Skeletal muscle tissue (tissue), 4 donors: ENCODE results near the gene MGAT1. TPM values are rescaled to one million over a fixed set of nuclear protein-coding genes. Genes with fewer than 3 reads are reported as not detected.
"Not testable (repeated sequence)": the region's sequence is repeated elsewhere in the genome, so short reads cannot be mapped to it uniquely, and the experiment has no call there.

Source experiments
- H3K27ac ChIP-seq: one replicate; pipeline ENCODE4 v1.7.0; 2013; ENCODE audit warnings: mild to moderate bottlenecking, low read depth, low read length, inconsistent platforms
- H3K27me3 ChIP-seq, 3 donors: one replicate each; pipeline ENCODE4 v1.7.0; 2013; ENCODE audit warnings: low read length in 3 of 3; ENCODE audit not compliant: control insufficient read depth in 3 of 3, insufficient read depth in 3 of 3
- H3K36me3 ChIP-seq, 3 donors: one replicate each; pipeline ENCODE4 v1.7.0; 2013; ENCODE audit warnings: low read length in 3 of 3; ENCODE audit not compliant: control insufficient read depth in 3 of 3, insufficient read depth in 3 of 3
- H3K4me1 ChIP-seq, 3 donors: one replicate each; pipeline ENCODE4 v1.7.0; 2013; ENCODE audit warnings: low read length in 3 of 3, mild to moderate bottlenecking in 3 of 3; ENCODE audit not compliant: control insufficient read depth in 3 of 3, insufficient read depth in 3 of 3
- H3K4me3 ChIP-seq, 3 donors: one replicate each; pipeline ENCODE4 v1.7.0; 2013; ENCODE audit warnings: low read length in 3 of 3
- H3K9ac ChIP-seq, 3 donors: one replicate each; pipeline ENCODE4 v1.7.0; 2013; ENCODE audit warnings: low read length in 3 of 3, mild to moderate bottlenecking in 3 of 3, moderate library complexity in 2 of 3, low read depth in 1 of 3
- H3K9me3 ChIP-seq, 3 donors: one replicate each; pipeline ENCODE4 v1.7.0; 2013; ENCODE audit warnings: low read length in 3 of 3; ENCODE audit not compliant: control insufficient read depth in 3 of 3
- total RNA-seq: library from RNA; depleted of rRNA; stranded (reverse); fragments of >200 nt; gene quantifications from one replicate; pipeline ENCODE4 v1.2.3, GENCODE V29; 2014
- donor health status: Osteomylitis.

Gene MGAT1
- total RNA-seq, 1 donor from 2014 or later: 38.1 TPM

- Histone ChIP-seq H3K27ac (no peak overlapping the region), H3K36me3 (no peaks in the 10 kb centered on the region), H3K4me3 (no peak overlapping the region), H3K9ac (no peak overlapping the region), H3K27me3 (no peaks in the 10 kb centered on the region), H3K9me3 (no peaks in the 10 kb centered on the region), H3K4me1 (peaks cover under 1 to 2% (median 2%) of the 10 kb centered on the region in 3 donors)
These were observed 22.5 kb downstream of the MGAT1 start for GRCh38 chr5:180779985-180780610.

DNA sequence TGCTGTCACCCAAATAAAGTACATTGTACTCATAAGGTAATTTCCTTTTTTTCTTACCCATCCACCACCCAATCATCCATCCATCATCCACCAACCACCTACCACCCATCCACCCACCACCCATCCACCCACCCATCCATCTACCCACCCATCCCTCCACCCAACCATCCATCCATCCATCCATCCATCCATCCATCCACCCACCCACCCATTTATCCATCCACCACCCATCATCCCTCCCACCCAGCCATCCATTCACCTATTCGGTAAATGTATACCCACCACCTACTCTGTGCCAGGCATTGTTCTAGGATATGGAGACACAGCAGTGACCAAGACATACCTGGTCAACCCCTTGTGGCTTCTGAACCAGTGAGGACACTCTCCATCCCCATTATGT, 25.1 kb downstream of the MGAT1 start:
- Histone ChIP-seq H3K9ac (no peak overlapping the region), H3K9me3 (no peaks in the 10 kb centered on the region), H3K27ac (no peak overlapping the region), H3K4me1 (no peaks in the 10 kb centered on the region), H3K36me3 (no peaks in the 10 kb centered on the region), H3K4me3 (no peak overlapping the region), H3K27me3 (no peaks in the 10 kb centered on the region)

- H3K27ac ChIP-seq: no peak overlapping the region
These were observed 26.2 kb downstream of the MGAT1 start for GRCh38 chr5:180776376-180776775.

GRCh38 chr5:180775624-180776023, 27.0 kb downstream of the MGAT1 start:
- no peak overlapping the region for H3K4me3 ChIP-seq
- H3K9ac ChIP-seq: no peak overlapping the region
- H3K27me3 ChIP-seq: no peaks in the 10 kb centered on the region
- H3K9me3 ChIP-seq: no peaks in the 10 kb centered on the region
- no peak overlapping the region for H3K27ac ChIP-seq
- no peaks in the 10 kb centered on the region for H3K36me3 ChIP-seq
- no peaks in the 10 kb centered on the region for H3K4me1 ChIP-seq

More at GRCh38 chr5:180776376-180776775, 26.2 kb downstream of the MGAT1 start:
- Histone ChIP-seq H3K9ac (no peak overlapping the region), H3K4me3 (no peak overlapping the region), H3K27me3 (no peaks in the 10 kb centered on the region), H3K9me3 (no peaks in the 10 kb centered on the region), H3K4me1 (no peaks in the 10 kb centered on the region), H3K36me3 (no peaks in the 10 kb centered on the region)

DNA sequence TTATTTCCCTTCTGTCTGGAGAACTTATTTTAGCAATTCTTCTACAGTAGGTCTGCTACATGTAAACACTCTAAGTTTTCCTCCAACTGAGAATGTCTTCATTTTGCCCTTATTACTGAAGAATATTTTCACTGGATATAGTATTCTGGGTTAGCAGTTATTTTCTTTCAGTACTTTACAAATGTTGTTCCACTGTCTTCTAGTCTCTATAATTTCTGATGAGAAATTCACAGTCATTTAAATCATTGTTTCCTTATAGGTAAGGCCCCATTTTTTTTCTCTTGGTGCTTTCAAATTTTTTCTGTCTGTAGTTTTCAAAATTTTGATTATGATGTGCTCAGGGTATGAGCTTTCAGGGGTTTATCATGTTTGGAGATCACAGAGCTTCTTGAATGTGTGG, 30.8 kb downstream of the MGAT1 start:
- Histone ChIP-seq H3K4me3 (no peak overlapping the region), H3K4me1 (no peaks in the 10 kb centered on the region), H3K27ac (no peak overlapping the region), H3K9me3 (peaks cover 0 to 6% (median 0%) of the 10 kb centered on the region in 3 donors), H3K9ac (no peak overlapping the region), H3K27me3 (no peaks in the 10 kb centered on the region), H3K36me3 (no peaks in the 10 kb centered on the region)

DNA sequence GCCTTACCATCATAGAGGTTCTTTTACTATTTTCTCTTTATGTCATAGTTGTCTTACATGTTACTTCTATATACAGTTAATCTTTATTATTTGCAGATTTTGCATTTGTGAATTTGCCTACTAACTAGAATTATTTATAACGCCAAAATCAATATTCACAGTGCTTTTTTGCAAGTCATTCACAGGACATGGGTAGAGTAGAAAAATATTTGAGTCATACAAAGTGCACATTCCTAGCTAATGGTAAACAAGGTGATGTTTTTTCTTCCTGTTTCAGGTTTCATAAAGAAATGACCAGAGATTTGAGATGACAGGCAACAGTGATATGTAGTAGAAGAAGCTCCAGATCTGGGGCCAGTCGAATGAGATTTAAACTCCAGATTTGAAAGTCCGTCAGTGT, 32.8 kb downstream of the MGAT1 start:
- no peak overlapping the region for H3K4me3 ChIP-seq
- no peaks in the 10 kb centered on the region for H3K27me3 ChIP-seq
- no peak overlapping the region for H3K9ac ChIP-seq
- no peaks in the 10 kb centered on the region for H3K36me3 ChIP-seq
- H3K9me3 ChIP-seq: peaks cover 0 to 6% (median 0%) of the 10 kb centered on the region in 3 donors
- H3K4me1 ChIP-seq: no peaks in the 10 kb centered on the region
- no peak overlapping the region for H3K27ac ChIP-seq

- Histone ChIP-seq H3K4me1 (no peaks in the 10 kb centered on the region), H3K9ac (no peak overlapping the region), H3K27me3 (no peaks in the 10 kb centered on the region), H3K4me3 (no peak overlapping the region), H3K27ac (no peak overlapping the region), H3K36me3 (no peaks in the 10 kb centered on the region), H3K9me3 (peaks cover 0 to 8% (median 8%) of the 10 kb centered on the region in 3 donors)
These were observed 47.0 kb downstream of the MGAT1 start for GRCh38 chr5:180755601-180756000.

- Histone ChIP-seq H3K27me3 (peaks cover 5 to 24% (median 18%) of the 10 kb centered on the region in 3 donors), H3K4me3 (no peak overlapping the region), H3K9me3 (no peaks in the 10 kb centered on the region), H3K4me1 (no peaks in the 10 kb centered on the region), H3K36me3 (no peaks in the 10 kb centered on the region), H3K9ac (no peak overlapping the region), H3K27ac (no peak overlapping the region)
These were observed 58.4 kb downstream of the MGAT1 start for GRCh38 chr5:180744253-180744652.

GRCh38 chr5:180742727-180743126, 59.9 kb downstream of the MGAT1 start:
- Histone ChIP-seq H3K36me3 (no peaks in the 10 kb centered on the region), H3K27me3 (peaks cover 6 to 25% (median 20%) of the 10 kb centered on the region in 3 donors), H3K9me3 (no peaks in the 10 kb centered on the region), H3K4me3 (no peak overlapping the region), H3K9ac (no peak overlapping the region), H3K4me1 (no peaks in the 10 kb centered on the region), H3K27ac (no peak overlapping the region)

- H3K9me3 ChIP-seq, H3K4me1 ChIP-seq, H3K27ac ChIP-seq, H3K9ac ChIP-seq, H3K36me3 ChIP-seq, H3K4me3 ChIP-seq: not testable (repeated sequence)
- peaks cover 9 to 25% (median 16%) of the 10 kb centered on the region in 3 donors for H3K27me3 ChIP-seq
These were observed 61.7 kb downstream of the MGAT1 start for GRCh38 chr5:180740953-180741352.
